Ovary (tissue), 9 donors: Measurements from ENCODE around the gene DEDD. TPM values are rescaled to one million over a fixed set of nuclear protein-coding genes. Genes with fewer than 3 reads are reported as not detected.

Experiments
- DNase-seq, 5 donors: peaks; one replicate each; pipeline ENCODE4 v3.0.0-alpha.2; 2019 to 2020
- H3K27ac ChIP-seq, 2 donors: fragments of 200-600 bp; one replicate each; pipeline versions ENCODE4 v1.5.1 to v1.8.0; 2019 to 2022
- H3K27me3 ChIP-seq: fragments of 200-600 bp; one replicate; pipeline ENCODE4 v1.8.0; 2022
- H3K36me3 ChIP-seq: fragments of 200-600 bp; sonication (generic); one replicate; pipeline ENCODE4 v1.5.1; 2019
- H3K4me1 ChIP-seq: one replicate; pipeline ENCODE4 v1.8.1; 2013; ENCODE audit warnings: mild to moderate bottlenecking, moderate library complexity; ENCODE audit not compliant: insufficient read depth
- H3K4me3 ChIP-seq: fragments of 200-600 bp; sonication (generic); one replicate; pipeline ENCODE4 v1.5.1; 2017
- H3K9me3 ChIP-seq, 2 donors: fragments of 200-600 bp in 1 of 2; sonication (generic) in 1 of 2; one replicate each; pipeline versions ENCODE4 v1.5.1 to v1.8.1; 2013 to 2019; ENCODE audit warnings: mild to moderate bottlenecking in 1 of 2, moderate library complexity in 1 of 2
- EP300 ChIP-seq: sonication (generic); formaldehyde crosslinking; IDR thresholded peaks from one replicate; pipeline ENCODE4 v1.6.1; 2017; ENCODE audit warnings: antibody characterized with exemption
- POLR2A ChIP-seq: fragments of 450-650 bp; IDR thresholded peaks from one replicate; pipeline ENCODE4 v1.6.1; 2017; ENCODE audit warnings: antibody characterized with exemption, mild to moderate bottlenecking, moderate library complexity
- WGBS, 3 donors: extraction: QIAGEN DNeasy Blood & Tissue Kit in 1 of 3; methylation state at CpG; one replicate each; pipeline versions ENCODE4 v1.1.5 to v1.1.7; 2013 to 2017; 5-methylcytosine and 5-hydroxymethylcytosine counted together
- intact Hi-C, 4 donors: fragments of 100-400 bp; cut with DNase I; formaldehyde crosslinking; loops; one replicate each; pipeline versions ENCODE4 v1.11.0 to v1.15.1; 2022 to 2023
- polyA plus RNA-seq, 2 donors: library from polyadenylated mRNA; stranded (reverse); fragments of 200-250 nt in 1 of 2; fragments of 350-450 nt in 1 of 2; fragmentation: Illumina TruSeq in 1 of 2; extraction: RNeasy Lipid Tissue Mini Kit (QIAGEN cat#74804) in 1 of 2; gene quantifications; one replicate each; pipeline ENCODE4 v1.2.3, GENCODE V29; 2013 to 2014
- total RNA-seq, 7 donors: library from RNA; depleted of rRNA in 2 of 7; stranded (reverse); fragments of >200 nt in 2 of 7; fragmentation: NEBNext Ultra II Directional in 3 of 7; extraction: Animal tissue kit (Norgen Biotek cat#: 25700) in 3 of 7; gene quantifications; one replicate each; pipeline versions ENCODE4 v1.1.0 to v1.2.4, GENCODE V29; 2016 to 2023
- TF ChIP-seq, protein P1 (sequence below), 3 donors: fragments of 450-650 bp in 2 of 3; fragments of 200-600 bp in 1 of 3; IDR thresholded peaks; one replicate each; pipeline versions ENCODE4 v1.5.1 to v1.8.0; 2016 to 2022; ENCODE audit warnings: antibody characterized with exemption in 3 of 3, mild to moderate bottlenecking in 1 of 3
- donor health status: DM: no; HTN: no; CAD: no; lungs with moderate emphysema.
- donor health status: DM: no; HTN: no; CAD: no.
- donor health status: Bipolar disorder and iron deficiency.
- donor health status: DM: yes; HTN: yes; CAD: no.
- donor health status: DM: no; HTN: no; CAD: no.
- donor health status: DM: yes; HTN: yes; CAD: no.

Gene DEDD
- total and polyA plus RNA-seq, 9 donors, result 19.0 to 53.9 (median 38.1) TPM

DNA sequence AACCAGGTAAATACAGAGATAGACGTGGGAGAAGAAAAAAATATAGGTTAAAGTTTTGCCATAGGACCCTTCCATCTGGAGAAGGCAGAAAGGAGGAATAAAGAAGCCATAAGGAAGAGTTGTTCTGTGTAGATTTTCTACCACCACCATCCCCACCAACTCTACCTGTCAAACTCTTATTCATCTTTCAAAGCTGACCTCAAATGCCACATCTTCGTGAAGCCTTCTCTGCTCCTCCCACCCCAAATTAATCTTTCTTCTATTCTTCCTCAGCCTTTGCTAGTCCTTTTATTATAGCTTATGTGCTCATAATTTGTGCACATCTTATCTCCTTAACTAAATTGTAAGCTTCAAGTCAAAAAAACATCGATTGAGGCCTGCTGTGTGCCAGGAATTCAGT is 41.9 kb downstream of the DEDD start:
- no peak for DNase-seq
- TF ChIP-seq POLR2A, result no peak
- no peaks in the 10 kb centered on the region for H3K9me3 ChIP-seq
- no peaks in the 10 kb centered on the region for H3K4me1 ChIP-seq
- 62 to 70% (median 67%) methylated on average over 3 of the region's 3 CpGs for WGBS, 3 donors
- no peaks in the 10 kb centered on the region for H3K36me3 ChIP-seq
- no peak overlapping the region for H3K27ac ChIP-seq
- intact Hi-C loops, result loop anchor here in 3 of 4 donors (10.0 kb wide), 4 partner anchors 46 to 366 kb away; partner anchors contain the start of gene USF1 (in 2 of the 3)
- no peaks in the 10 kb centered on the region for H3K27me3 ChIP-seq
- H3K4me3 ChIP-seq, result no peak overlapping the region

DNA sequence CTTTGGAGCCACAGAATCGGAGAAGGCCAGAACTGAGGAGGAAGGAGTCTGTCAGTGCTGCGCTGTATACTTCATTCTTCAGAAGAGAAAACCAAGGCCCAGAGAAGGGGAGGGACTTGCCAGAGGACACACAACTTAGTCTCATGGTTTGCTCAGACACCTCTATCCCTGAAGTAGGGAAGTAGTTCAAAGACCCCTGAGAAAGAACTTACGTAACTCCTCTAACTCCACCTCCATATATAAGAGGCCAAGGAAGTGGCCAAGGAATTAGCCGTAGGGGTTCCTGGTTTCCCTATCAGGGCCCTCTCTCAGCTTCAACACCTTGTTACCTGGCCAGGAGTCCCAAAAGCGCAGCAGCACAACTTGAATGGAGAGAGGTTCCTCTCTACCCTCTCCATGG is 42.5 kb downstream of the DEDD start:
- H3K4me3 ChIP-seq, result no peak overlapping the region
- H3K36me3 ChIP-seq, result no peaks in the 10 kb centered on the region
- DNase-seq, result no peak
- TF ChIP-seq POLR2A (no peak), EP300 (no peak)
- TF ChIP-seq, protein P1, sequence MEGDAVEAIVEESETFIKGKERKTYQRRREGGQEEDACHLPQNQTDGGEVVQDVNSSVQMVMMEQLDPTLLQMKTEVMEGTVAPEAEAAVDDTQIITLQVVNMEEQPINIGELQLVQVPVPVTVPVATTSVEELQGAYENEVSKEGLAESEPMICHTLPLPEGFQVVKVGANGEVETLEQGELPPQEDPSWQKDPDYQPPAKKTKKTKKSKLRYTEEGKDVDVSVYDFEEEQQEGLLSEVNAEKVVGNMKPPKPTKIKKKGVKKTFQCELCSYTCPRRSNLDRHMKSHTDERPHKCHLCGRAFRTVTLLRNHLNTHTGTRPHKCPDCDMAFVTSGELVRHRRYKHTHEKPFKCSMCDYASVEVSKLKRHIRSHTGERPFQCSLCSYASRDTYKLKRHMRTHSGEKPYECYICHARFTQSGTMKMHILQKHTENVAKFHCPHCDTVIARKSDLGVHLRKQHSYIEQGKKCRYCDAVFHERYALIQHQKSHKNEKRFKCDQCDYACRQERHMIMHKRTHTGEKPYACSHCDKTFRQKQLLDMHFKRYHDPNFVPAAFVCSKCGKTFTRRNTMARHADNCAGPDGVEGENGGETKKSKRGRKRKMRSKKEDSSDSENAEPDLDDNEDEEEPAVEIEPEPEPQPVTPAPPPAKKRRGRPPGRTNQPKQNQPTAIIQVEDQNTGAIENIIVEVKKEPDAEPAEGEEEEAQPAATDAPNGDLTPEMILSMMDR (IDR thresholded peaks at IDR 0.05), result no peak
- 91 to 93% (median 92%) methylated on average over 5 of the region's 5 CpGs for WGBS, 3 donors
- H3K9me3 ChIP-seq, result no peaks in the 10 kb centered on the region
- H3K4me1 ChIP-seq, result no peaks in the 10 kb centered on the region
- no peaks in the 10 kb centered on the region for H3K27me3 ChIP-seq
- intact Hi-C loops, result loop anchor here in 3 of 4 donors (10.0 kb wide), 4 partner anchors 45 to 365 kb away; partner anchors contain the start of gene USF1 (in 2 of the 3)
- no peak overlapping the region for H3K27ac ChIP-seq

DNA sequence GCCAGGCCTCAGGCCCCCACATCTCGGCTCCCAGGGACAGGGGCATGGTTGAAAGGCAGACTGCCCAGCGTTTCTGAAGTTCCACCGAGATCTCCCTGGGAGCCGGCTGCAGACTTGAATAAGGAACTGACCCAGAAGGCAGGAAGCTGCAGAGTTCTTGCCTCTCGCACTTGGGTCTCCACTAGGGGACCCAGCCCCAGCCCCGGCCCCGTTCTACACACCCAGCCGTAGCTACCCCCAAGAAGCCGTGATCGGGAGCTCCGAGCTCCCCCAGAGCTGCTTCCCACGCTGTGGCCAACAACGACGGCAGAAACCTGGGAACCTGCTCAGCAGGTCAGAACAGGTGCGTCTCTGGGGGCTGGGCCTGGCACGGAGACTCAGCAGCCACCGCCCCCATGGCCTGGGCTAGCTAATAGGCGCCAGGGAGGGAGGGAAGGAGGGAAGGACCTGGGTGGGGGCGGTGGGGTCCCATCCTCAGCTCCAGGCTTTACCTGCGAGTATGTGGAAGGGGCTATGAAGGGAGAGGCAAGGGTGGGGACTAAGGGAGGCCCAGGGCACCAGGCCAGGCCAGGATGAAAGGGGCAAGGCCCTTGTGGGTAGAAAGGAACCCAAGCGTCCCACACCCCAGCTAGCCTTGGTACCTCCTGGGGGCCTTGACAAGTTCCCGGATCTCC is 43.1 kb downstream of the DEDD start, which contains the start of gene NECTIN4:
Gene NECTIN4, minus strand, starts transcription at position 308 of the 674 bp plus-strand sequence. Its CDS starts 262 bp downstream, at position 46.
- H3K27ac ChIP-seq, result no peak within 1 kb of the TSS
- no peaks in the 10 kb centered on the region for H3K9me3 ChIP-seq
- no peaks in the 10 kb centered on the region for H3K36me3 ChIP-seq
- H3K4me1 ChIP-seq, result no peaks in the 10 kb centered on the region
- no peak for DNase-seq
- intact Hi-C loops, result no loop called here
- 57 to 66% (median 64%) methylated on average over 21 to 22 of the region's 22 CpGs for WGBS, 3 donors
- H3K27me3 ChIP-seq, result no peaks in the 10 kb centered on the region
- no peak within 1 kb of the TSS for H3K4me3 ChIP-seq
- TF ChIP-seq, protein P1 (IDR thresholded peaks at IDR 0.05), result no peak
- no peak for TF ChIP-seq POLR2A
- no peak for TF ChIP-seq EP300

DNA sequence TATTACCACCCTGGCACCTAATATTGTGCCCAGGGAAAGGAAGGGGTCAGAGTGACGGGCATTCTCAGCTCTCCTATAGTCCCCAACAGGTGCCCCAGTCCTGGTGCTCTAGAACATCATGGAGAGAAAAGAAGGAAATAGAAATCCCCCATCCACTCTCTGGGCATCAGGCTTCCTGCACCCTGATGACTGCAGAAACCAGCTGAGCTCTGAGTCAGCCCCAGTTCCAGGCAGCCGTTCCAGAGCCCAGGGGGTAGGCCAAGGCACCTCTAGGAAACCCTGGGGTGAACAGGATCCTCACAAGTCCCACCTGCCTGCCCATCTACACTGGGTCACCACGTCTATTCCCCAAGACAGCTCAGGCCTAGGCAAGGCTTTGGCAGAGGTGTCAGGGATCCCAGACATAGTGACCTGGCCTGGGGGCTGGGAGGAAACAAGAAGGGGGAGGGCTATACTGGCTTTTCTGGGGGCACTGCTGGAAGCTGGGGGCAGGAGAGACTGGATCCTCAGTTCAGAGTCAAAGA is 43.8 kb downstream of the DEDD start:
- intact Hi-C loops, result no loop called here
- H3K27ac ChIP-seq, result no peak overlapping the region
- 68 to 81% (median 79%) methylated on average over 3 of the region's 3 CpGs for WGBS, 3 donors
- TF ChIP-seq POLR2A (no peak), EP300 (no peak)
- TF ChIP-seq, protein P1 (IDR thresholded peaks at IDR 0.05), result no peak
- H3K27me3 ChIP-seq, result no peaks in the 10 kb centered on the region
- no peaks in the 10 kb centered on the region for H3K4me1 ChIP-seq
- H3K36me3 ChIP-seq, result no peaks in the 10 kb centered on the region
- DNase-seq, result no peak
- H3K9me3 ChIP-seq, result no peaks in the 10 kb centered on the region
- H3K4me3 ChIP-seq, result no peak overlapping the region

DNA sequence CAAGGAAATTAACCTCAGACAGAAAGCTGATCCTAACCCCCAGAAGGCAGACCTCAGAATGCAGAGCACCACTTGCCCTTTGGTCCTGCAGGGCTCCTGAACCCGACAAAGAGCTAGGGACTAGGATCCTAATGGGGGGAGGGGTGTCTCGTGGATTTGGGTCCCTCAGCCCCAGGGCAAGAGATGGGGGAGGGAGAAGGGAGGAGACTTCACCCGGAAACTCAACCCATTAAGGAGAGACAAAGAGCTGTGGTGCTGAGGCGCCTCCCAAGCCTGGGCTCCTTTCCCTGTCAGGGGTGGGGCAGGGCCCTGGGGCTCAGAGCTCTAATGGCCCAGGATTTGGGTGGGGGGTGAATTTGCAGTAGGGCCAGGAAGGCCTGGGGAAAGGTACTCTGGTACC is 46.0 kb downstream of the DEDD start:
- H3K27me3 ChIP-seq, result no peaks in the 10 kb centered on the region
- H3K9me3 ChIP-seq, result no peaks in the 10 kb centered on the region
- WGBS, 3 donors, result 63 to 70% (median 66%) methylated on average over 4 of the region's 4 CpGs
- no peaks in the 10 kb centered on the region for H3K36me3 ChIP-seq
- no peak for DNase-seq
- TF ChIP-seq EP300, result no peak
- TF ChIP-seq, protein P1 (IDR thresholded peaks at IDR 0.05), result no peak
- TF ChIP-seq POLR2A, result no peak
- intact Hi-C loops, result no loop called here
- H3K4me3 ChIP-seq, result no peak overlapping the region
- no peak overlapping the region for H3K27ac ChIP-seq
- no peaks in the 10 kb centered on the region for H3K4me1 ChIP-seq
